Measurements from ENCODE around the gene FZD10.

DNA sequence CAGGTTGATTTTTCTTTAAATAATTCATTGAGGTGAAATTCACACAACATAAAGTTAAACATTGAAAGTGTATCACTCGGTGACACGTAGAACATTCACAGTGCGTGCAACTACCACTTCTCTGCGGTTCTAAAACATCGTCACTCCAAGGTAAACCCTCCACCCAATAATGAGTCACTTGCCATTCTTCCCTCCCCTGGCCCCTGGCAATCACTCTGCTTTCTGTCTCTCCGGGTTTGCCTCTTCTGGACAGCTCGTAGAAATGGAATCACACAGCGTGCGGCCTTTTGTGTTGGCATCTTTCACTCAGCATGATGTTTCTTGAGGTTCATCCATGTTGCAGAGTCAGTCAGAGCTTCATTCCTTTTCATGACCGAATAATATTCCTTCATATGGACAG lies 18.9 kb downstream of the FZD10 start:
- TF ChIP-seq POLR2AphosphoS5 (IDR thresholded peaks at IDR 0.05; ENCODE audit: low read depth, low read length) (no peak), SIN3A (IDR thresholded peaks at IDR 0.05; ENCODE audit: borderline replicate concordance, insufficient read depth, low read depth, low read length) (no peak)
- TF ChIP-seq, protein P1, sequence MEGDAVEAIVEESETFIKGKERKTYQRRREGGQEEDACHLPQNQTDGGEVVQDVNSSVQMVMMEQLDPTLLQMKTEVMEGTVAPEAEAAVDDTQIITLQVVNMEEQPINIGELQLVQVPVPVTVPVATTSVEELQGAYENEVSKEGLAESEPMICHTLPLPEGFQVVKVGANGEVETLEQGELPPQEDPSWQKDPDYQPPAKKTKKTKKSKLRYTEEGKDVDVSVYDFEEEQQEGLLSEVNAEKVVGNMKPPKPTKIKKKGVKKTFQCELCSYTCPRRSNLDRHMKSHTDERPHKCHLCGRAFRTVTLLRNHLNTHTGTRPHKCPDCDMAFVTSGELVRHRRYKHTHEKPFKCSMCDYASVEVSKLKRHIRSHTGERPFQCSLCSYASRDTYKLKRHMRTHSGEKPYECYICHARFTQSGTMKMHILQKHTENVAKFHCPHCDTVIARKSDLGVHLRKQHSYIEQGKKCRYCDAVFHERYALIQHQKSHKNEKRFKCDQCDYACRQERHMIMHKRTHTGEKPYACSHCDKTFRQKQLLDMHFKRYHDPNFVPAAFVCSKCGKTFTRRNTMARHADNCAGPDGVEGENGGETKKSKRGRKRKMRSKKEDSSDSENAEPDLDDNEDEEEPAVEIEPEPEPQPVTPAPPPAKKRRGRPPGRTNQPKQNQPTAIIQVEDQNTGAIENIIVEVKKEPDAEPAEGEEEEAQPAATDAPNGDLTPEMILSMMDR (IDR thresholded peaks at IDR 0.05) = no peak
- TF ChIP-seq, protein P2, sequence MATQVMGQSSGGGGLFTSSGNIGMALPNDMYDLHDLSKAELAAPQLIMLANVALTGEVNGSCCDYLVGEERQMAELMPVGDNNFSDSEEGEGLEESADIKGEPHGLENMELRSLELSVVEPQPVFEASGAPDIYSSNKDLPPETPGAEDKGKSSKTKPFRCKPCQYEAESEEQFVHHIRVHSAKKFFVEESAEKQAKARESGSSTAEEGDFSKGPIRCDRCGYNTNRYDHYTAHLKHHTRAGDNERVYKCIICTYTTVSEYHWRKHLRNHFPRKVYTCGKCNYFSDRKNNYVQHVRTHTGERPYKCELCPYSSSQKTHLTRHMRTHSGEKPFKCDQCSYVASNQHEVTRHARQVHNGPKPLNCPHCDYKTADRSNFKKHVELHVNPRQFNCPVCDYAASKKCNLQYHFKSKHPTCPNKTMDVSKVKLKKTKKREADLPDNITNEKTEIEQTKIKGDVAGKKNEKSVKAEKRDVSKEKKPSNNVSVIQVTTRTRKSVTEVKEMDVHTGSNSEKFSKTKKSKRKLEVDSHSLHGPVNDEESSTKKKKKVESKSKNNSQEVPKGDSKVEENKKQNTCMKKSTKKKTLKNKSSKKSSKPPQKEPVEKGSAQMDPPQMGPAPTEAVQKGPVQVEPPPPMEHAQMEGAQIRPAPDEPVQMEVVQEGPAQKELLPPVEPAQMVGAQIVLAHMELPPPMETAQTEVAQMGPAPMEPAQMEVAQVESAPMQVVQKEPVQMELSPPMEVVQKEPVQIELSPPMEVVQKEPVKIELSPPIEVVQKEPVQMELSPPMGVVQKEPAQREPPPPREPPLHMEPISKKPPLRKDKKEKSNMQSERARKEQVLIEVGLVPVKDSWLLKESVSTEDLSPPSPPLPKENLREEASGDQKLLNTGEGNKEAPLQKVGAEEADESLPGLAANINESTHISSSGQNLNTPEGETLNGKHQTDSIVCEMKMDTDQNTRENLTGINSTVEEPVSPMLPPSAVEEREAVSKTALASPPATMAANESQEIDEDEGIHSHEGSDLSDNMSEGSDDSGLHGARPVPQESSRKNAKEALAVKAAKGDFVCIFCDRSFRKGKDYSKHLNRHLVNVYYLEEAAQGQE (IDR thresholded peaks at IDR 0.05; ENCODE audit: insufficient read depth in 1 of 2, low read depth in 2 of 2, low read length in 1 of 2) = no peak
